GM21786 (cell line): ENCODE results near the gene MROH9.
"Not testable (repeated sequence)": the region's sequence is repeated elsewhere in the genome, so short reads cannot be mapped to it uniquely, and the experiment has no call there.

Experiments used
- ATAC-seq: cut with Tn5 transposase; IDR thresholded peaks from one replicate; pipeline ENCODE4 v1.9.1; 2021; ENCODE audit not compliant: unreplicated experiment

MROH9 gene

GRCh38 chr1:170935231-170935630 is at the start of gene MROH9:
Gene MROH9, plus strand, starts transcription at chr1:170935534. Its CDS starts 10,023 bp downstream, at chr1:170945557.
- no peak for ATAC-seq

GRCh38 chr1:170885551-170885950 is 49.8 kb upstream of the MROH9 start:
- ATAC-seq = no peak

- no peak for ATAC-seq
These were observed 48.9 kb upstream of the MROH9 start for GRCh38 chr1:170886460-170886859.

- ATAC-seq = no peak
These were observed 47.6 kb upstream of the MROH9 start for GRCh38 chr1:170887726-170888125.

GRCh38 chr1:170891872-170892271 is 43.5 kb upstream of the MROH9 start:
- no peak for ATAC-seq

- ATAC-seq = no peak
These were observed 41.6 kb upstream of the MROH9 start for GRCh38 chr1:170893655-170894297.

GRCh38 chr1:170903961-170904360 is 31.4 kb upstream of the MROH9 start:
- no peak for ATAC-seq

- ATAC-seq = no peak
These were observed 26.4 kb upstream of the MROH9 start for GRCh38 chr1:170908942-170909341.

- no peak for ATAC-seq
These were observed 25.1 kb upstream of the MROH9 start for GRCh38 chr1:170910273-170910672.

- no peak for ATAC-seq
These were observed 18.0 kb upstream of the MROH9 start for GRCh38 chr1:170917373-170917772.

GRCh38 chr1:170924656-170925055 is 10.7 kb upstream of the MROH9 start:
- ATAC-seq = not testable (repeated sequence)

GRCh38 chr1:170927955-170928840 is 7.1 kb upstream of the MROH9 start:
- ATAC-seq = no peak

GRCh38 chr1:170929412-170929834 is 5.9 kb upstream of the MROH9 start:
- ATAC-seq = no peak

- ATAC-seq = peak; percentile 87
These were observed 5.3 kb upstream of the MROH9 start for GRCh38 chr1:170929835-170930554.

GRCh38 chr1:170931650-170932049 is 3.7 kb upstream of the MROH9 start:
- ATAC-seq = no peak

- no peak for ATAC-seq
These were observed 3.1 kb upstream of the MROH9 start for GRCh38 chr1:170932236-170932635.

GRCh38 chr1:170938281-170938680 is 2.9 kb downstream of the MROH9 start:
- no peak for ATAC-seq

- ATAC-seq = no peak
These were observed 4.1 kb downstream of the MROH9 start for GRCh38 chr1:170939476-170939875.

- ATAC-seq = not testable (repeated sequence)
These were observed 16.4 kb downstream of the MROH9 start for GRCh38 chr1:170951744-170952143.

- ATAC-seq = no peak
These were observed 24.1 kb downstream of the MROH9 start for GRCh38 chr1:170959385-170959784.

- ATAC-seq = no peak
These were observed 29.2 kb downstream of the MROH9 start for GRCh38 chr1:170964506-170964905.
